NAMALWA (cell line): Measurements from ENCODE around the gene GABRB1.

Experiments used
- DNase-seq: peaks from one replicate; pipeline ENCODE4 v3.0.0-alpha.2; 2015; ENCODE audit warnings: low spot score

Gene GABRB1

DNA sequence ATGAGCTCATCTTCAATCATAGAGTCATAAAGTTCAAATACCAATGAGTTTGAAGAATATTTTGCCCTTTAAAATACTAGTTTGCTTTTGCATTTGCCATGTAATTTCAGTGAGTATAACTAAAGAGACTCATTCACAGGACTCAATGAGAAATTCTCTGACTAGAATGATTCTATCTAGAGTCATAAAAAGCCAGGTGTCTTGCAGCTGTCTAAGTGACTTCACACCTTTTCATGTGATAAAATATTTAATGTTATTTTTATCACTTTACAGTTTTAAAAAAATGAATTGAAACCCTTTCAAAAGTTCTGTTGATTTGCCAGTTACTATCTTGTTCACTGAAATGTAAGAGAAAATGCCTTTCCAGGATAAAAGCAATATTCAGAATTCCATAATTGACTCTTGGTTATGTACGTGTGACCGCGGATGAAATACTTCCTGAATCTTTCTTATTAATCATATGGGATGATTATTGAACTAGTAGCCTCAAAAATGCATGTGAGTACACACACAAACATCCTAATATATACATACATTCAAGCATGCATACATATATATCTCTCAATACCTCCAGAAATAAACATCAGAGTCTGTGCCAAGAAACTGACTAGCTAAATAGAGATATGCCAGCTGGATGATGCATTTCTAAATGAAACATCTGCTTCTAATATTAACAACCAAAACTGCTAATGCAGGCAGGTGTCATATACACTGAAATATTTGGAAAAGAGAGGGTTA lies 87.0 kb downstream of the GABRB1 start:
- DNase-seq, result no peak

DNA sequence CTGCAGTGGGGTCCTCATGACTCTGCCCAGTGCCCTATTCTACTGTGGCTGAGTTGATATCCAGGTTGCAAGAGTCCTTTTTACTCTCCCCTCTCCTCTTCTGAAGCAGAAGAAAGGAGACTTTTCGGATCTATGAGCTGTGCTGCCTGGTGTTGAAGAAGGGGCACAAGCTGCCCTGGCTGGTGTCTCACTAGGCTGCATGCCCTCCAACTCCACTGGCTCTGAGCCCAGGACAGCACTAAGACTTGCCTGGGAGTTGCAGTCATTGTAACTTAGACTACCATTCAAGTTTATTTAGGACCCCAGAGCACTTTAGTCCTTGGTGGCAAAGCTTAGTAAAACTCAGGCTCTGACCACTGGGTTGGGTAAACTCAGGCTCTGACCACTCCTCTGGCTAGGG lies 89.4 kb downstream of the GABRB1 start:
- no peak for DNase-seq

DNA sequence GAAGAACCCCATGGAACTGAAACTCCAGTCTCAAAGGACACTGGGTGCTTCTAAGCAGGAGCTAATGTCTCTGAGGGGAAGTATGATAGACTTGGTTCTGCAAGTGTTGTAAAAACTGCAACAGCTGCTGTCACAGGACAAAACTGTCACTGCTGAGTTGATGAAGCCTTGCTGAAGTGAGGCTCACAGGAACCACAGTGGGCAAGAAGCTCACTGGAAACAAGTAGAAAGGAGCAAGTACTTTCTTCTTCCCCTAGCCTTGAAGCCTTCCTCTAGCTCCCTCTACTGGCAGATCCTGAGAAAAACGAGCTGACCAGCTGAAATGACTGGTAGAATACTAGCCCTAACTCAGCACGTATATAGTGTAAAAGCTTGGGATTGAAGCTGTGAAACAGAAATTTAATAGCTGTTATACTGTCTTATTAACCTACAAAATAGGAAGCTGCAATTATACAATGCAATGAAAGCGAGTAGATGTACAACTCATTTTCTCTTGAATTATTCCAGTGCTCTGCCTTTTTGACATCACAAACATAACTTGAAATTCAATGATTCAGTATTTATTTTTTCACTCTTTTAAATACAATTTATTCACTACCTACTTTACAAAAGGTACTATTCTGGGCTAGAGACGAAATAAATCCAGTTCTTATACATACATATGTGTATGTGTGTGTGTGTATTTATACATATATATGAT lies 91.4 kb downstream of the GABRB1 start:
- peak; percentile 86 for DNase-seq

DNA sequence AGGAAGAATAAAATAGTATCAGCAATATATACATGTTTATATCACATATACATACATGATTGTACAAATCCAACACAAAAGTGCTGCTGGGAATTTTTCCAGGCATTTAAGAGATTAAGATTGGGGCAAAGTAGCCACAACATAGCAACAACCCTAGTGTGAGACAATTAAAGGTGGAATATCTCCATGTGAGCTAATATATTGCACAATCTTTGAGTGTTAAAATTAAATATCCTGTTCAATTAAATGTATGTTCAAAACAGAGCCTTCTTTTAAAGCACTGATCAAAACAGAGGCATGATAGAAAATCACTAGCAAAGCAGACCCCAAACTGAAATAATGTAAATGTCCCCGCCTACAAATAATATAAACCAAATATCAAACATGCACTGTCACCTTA lies 97.6 kb downstream of the GABRB1 start:
- DNase-seq, result no peak

DNA sequence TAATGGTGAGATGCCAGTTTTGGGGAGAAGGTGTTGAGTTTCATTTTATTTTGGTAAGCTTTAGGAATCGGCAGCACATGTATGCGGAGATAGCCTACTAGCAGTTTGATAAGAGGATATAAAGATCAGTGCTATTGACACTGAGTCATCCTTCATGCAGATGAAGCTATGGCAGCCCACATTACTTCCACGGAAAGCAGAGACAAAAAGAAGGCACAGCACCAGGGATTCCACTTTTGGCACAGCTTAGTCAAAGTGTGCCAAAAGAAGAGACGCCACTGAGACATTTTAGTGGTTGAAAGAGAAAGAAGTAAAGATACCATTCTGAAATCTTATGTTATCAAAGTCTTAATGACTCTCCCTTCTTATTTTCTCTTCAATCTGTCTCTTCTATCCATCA lies 103.8 kb downstream of the GABRB1 start:
- DNase-seq, result no peak

DNA sequence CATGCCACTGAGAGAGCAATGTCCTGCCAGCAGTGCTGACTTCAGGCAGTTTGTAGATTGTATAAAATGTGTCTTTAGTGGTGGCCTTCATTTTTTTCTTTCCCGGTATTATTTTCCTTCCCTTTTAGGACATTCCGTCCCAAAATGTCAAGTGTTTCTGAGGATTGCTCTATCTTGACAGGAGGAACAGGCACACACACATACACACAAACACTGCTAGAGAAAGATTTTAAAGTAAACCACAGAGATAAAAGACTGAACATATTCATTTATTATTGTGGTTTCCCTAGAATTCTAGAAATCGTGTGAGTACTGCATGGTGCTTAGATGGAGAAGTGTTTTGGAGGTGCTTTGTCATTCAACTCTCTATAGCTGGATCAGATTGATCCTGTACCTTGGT lies 111.9 kb downstream of the GABRB1 start:
- DNase-seq, result no peak

DNA sequence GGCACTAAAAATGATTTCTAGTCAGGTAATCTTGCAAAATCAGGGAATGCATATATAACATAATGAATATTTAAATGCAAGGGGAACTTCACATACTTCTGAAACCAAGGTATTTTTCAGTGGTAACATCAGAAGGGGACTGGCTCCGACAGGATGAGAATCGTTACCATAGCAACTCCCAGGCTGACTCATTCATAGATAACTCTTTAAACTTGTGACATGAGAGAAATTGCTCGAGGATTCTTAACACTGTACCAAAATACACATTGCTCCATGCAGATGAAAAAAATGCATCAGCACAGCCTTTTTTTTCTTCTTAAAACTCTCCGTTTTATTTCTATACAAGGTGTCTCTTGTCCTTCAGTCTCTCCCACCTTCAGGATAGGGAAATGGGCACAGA lies 114.3 kb downstream of the GABRB1 start:
- no peak for DNase-seq

DNA sequence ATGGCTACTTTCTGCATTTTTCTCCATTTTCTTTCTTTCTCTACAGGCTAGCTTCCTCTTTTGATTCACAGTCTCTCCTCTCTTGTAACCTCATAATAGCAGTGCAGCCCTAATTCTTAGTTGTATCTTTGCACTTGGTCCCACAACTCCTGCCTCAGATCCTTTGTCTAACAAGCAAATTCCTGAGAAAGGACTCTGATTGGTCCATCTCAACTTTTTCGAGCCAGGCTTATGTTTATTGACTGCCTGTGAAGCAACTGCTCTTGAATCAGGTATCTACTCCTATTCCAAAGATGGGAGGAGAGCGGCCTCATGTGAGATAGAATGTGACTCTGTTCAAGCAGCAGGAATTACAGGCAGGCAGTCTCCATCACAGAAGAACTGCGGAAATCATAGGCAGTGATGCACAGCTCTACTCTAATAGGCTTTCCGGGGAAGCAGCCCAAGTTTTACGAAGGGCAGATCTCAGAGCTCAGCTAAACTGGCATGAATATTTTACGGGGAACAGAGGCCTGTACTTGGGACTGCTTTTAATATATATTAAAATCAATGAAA lies 123.5 kb downstream of the GABRB1 start:
- DNase-seq, result no peak

DNA sequence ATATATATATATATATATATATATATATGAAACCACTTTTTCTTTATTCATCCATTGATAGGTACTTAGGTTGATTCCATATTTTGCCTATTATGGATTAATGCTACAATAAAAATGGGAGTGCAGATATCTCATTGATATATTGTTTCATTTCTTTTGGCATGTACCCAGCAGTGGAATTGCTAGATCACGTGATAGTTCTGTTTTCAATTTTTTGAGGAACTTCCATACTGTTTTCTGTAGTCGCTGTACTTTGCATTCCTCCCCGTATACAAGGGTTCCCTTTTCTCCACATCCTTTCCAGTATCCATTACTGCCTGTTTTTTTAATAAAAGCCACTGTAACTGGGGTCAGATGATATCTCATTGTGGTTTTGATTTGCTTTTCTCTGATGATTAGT lies 124.6 kb downstream of the GABRB1 start:
- no peak for DNase-seq

DNA sequence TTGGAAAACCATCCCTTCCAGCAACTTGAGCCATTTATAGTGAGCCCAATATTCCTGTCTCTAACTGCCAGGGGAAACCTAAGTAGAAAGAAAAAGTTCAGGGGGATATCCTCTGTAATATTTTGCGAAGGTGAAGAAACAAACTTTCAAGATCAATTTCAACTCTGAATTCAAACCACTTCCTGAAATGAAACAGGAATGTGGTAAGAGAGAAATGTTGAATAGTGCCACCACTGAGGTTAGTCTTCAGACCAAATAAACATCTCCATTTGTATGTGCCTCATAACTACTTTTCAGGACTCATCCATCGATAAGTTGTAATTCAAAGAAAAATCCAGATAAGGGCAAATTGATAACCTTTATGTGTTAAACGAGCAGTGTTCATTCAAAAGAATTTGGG lies 128.7 kb downstream of the GABRB1 start:
- no peak for DNase-seq

DNA sequence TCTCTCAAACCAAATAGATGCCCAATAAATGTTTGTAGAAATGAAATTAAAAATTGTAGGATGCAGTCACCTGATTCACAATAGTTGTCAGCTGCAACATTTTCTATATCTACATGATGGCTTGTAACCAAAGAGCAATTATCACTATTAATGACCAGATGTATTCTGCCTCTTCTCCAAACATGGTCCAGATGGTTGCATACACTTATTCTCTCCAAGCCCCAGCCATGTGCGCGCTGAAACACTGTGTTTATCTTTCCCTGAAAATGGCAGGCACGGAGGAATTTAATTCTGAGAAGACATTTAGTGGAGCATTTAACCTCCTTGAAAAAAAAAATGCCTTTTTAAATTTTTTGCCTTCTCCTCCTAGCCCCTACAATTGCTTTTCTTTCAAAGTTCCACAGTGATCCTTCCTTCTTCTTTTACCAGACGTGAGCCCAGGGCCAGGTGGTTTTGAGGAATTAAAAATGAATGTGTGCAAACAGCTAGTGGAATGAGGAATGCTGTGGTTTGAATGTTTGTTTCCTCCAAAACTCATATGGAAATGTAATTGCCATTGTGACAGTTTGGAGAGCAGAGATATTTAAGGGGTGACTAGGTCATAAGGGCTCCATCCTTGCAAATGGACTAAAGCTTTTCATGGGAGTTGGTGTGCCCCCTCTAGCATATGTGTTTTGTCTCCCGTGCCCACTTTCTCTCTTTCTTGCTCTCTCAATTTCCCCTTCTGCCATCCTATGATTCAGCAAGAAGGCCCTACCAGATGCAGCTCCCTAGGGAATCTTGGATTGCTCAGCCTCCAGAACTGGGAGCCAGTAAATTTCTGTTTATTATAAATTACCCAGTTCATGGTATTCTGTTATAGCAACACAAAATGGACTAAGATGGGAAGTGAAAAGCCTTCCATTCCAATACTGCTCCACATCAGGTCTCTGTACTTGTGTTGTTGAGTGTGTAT lies 136.0 kb downstream of the GABRB1 start:
- no peak for DNase-seq

DNA sequence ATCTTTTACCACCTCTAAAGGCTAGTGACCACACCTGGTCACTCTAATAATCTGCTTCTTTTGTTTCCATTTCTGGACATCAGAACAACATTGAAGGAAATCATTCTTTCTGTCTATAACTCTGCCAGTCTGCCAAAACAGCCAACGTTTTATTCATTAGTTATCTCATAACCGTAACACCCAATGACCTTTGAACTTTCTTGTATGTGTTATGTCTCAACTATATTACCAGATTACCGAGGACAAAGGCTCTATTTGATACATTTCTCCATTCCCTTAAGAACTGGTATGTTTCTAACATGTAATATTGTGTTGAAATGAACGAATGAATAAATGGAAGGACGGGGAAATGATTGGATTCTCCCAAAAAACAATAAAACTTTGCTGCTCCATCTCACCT lies 152.7 kb downstream of the GABRB1 start:
- DNase-seq, result no peak

DNA sequence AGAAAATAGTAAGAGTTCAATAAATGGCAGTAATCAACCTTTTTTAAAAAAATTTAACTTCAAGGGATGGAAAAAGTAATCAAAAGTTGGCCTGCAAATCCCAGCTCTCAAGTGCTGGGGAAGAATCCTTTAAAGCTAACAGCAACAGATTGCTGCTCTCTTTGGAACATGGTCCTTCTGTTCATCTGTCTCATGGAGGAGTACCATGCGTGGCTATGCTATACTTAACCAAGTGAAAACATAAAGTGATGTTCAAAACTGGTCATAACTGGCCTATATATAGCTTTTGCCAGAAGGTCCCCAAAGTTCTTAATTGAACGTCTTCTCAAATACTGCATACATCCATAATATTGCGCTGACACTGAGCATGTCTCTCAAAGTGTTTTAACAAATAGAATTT lies 154.4 kb downstream of the GABRB1 start:
- DNase-seq, result no peak

DNA sequence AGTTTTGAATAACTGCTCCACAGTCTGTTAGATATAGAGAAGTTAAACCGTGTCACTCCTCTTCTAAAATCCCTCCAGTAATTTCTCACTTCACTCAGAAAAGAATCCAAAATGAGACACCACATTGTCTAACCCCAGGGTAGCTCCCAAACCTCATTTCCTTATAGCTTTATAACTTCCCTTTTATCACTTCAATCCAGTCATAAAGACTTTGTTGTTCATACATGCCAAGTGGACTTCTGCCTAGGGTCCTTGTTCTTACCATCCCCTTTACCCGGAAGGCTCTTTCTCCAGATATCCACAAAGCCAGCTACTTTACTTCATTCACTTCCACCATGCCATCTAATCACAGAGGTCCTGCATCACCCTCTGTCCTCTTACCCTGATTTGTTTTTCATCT lies 156.2 kb downstream of the GABRB1 start:
- DNase-seq, result no peak

DNA sequence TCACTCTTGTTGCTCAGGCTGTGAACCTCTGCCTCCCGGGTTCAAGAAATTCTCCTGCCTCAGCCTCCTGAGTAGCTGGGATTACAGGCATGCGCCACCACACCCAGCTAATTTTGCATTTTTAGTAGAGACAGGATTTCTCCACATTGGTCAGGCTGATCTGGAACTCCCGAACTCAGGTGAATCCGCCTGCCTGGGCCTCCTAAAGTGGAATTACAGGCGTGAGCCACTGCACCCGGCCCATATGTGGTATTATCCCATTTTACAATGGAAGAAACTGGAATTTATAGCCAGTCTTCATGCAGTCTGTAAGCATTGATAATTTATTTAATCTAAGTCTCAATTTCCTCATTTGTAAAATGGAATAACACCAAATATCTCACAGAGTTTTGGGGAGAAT lies 161.8 kb downstream of the GABRB1 start:
- DNase-seq, result no peak

DNA sequence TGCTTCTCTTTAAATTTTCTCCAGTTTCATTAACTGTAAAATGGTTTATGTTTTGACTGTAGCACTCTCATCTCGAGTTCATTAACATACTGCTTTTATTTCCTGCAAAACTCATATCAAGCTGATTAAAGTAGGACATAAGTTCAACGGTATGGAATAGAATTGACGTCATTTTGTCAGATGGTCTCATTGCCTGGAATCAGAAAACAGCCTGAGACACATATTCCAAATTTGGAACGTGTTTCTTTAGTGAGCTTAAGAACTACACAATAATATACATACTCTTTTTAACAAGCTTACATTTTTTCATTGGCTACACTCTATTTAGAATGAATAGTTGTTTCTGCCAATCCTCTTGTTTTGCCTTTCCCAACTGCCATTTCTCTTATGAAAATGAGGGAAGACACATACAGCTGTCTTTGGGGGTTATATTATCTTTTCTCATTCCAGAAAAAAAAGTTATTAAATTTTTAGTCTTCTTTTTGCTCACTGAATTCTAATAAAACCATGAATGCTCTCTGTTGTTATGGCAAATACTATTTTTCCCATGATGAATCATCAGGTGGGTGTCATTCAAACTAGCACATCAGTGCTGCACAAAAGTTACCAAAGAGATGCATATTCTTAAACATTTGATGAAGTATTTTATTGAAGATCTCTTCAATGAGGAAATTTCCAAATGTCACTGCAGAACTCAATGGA lies 162.8 kb downstream of the GABRB1 start:
- DNase-seq, result no peak

DNA sequence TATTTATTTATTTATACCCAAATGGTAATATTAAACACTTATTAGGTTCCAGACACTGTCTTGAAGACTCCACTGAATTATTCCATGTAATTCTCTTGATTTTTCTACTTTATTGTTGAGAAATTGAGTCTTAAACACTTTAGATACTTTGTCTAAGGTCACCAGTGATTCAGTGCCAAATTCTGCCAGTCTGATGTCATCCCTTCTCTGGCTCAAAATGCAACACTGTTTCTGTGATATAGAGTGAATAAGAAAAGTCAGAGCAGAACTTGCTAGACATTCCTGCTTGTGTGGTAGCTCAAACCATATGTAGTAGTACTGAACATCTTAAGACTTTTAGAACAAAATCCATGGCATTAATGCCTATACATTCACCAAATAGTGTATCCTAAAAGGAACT lies 164.3 kb downstream of the GABRB1 start:
- DNase-seq, result no peak

DNA sequence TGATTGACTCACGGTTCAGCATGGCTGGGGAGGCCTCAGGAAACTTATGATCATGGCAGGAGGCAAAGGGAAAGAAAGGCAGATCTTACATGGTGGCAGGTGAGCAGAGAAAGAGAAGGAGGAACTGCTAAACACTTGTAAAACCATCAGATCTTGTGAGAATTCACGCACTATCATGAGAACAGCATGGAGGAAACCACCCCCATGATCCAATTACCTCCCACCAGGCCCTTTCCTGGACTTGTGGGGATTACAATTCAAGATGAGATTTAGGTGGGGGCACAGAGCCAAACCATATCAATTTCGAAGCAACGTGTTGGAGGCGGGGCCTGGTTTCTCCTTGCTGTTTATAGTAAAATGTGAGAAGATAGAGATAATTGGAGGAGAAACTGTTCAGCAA lies 167.4 kb downstream of the GABRB1 start:
- DNase-seq, result no peak

DNA sequence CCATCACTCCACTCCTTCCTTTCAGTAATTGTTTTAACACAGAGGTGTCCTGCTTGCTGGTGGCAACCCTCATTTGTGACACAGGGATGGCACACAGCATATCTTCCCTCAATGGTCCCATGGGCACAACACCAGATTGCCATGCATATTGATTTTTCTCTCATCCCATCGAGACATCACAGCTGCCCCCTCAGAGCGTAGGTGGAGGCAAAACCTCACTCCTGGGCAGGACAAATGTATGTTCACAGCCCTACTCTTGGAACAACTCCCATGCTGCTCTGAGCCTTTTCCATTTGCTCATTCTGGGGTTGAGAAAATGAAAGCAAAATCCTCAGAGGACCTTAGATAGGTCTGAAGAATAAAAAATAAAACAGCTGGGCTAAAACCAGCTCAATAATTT lies 172.2 kb downstream of the GABRB1 start:
- no peak for DNase-seq

DNA sequence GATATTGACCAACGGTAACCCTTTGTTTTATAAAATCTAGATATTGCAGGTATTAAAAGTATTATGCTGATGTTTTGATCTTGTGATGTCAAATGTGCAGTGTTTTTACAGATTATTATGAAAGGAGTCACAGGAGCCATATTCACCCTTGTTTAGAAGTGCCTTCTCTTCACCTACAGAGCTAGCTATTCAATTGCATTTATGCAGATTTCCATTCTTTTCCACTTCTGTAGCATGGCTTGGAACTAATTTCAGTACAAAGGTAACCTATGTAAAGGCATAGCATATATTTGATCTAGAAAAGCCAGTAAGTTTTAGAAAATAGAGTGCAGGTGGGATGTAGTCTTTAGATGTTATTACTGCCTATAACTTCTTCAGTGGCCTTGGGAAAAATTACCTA lies 176.2 kb downstream of the GABRB1 start:
- DNase-seq, result no peak

DNA sequence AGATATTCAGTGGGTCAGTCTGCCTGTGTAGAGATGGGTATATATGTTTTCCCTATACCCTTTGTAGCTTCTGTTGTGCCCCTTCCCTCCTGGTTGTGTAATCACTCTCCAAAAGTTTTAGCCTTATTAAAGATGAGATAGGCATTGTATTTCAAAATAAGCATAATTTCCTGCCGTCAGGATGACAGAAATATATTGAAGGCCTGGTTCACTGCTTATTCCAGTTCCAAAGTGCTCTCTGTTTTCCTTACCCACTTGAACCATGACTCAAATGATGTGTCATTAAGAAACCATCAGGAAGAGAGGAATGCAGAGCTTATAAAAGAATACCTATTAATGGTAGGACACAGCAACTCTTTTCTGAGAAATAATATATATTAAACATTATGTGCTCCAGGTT lies 178.5 kb downstream of the GABRB1 start:
- DNase-seq, result no peak

DNA sequence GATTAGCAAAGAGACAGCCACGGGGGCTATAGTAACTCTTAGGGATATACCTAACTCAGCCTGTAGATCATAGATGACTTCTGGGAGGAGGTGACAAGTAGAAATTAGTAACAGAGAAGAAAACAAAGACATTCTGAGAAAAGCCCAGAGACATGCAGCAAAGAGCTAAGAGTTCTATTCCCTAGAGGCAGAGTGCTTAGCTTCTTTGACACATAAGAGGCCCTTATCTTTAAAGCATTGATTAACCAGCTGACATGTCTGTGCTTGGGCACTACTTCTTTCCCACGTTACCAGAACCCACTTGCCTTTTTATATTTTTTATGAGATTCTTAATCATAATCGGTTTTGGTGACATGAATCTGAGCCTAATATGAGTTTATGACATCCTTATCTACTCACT lies 179.5 kb downstream of the GABRB1 start:
- no peak for DNase-seq
